ENCODE measurements around the gene PLGRKT.

GRCh38 chr9:5336688-5337087 is 101.0 kb downstream of the PLGRKT start:
- TF ChIP-seq EZH2 (IDR thresholded peaks at IDR 0.05; ENCODE audit: insufficient read depth, poor library complexity, severe bottlenecking) (no peak), EZH2phosphoT487 (IDR thresholded peaks at IDR 0.05; ENCODE audit: insufficient read depth, low read depth) (no peak)

All from GM23248 (cell line).